ENCODE results near the gene TPI1. TPM values are rescaled to one million over a fixed set of nuclear protein-coding genes. Genes with fewer than 3 reads are reported as not detected.
"Not testable (repeated sequence)": the region's sequence is repeated elsewhere in the genome, so short reads cannot be mapped to it uniquely, and the experiment has no call there.

Gene TPI1
- total RNA-seq, 1 donor from 2014 or later: 1,153 TPM

GRCh38 chr12:6869049-6870021 lies 2.0 kb downstream of the TPI1 start:
- DNase-seq: peak; percentile 91

GRCh38 chr12:6870304-6870703 lies 3.0 kb downstream of the TPI1 start:
- DNase-seq: not testable (repeated sequence)

GRCh38 chr12:6871052-6871957 lies 4.0 kb downstream of the TPI1 start:
- no peak for DNase-seq

GRCh38 chr12:6872073-6873048 lies 5.0 kb downstream of the TPI1 start:
- peak; percentile 93 for DNase-seq

GRCh38 chr12:6873094-6874014 lies 6.0 kb downstream of the TPI1 start, which contains the start of gene SPSB2:
Gene SPSB2, minus strand, starts transcription at chr12:6873303. Its CDS starts 402 bp downstream, at chr12:6872901.
- peak; percentile 98 for DNase-seq

- not testable (repeated sequence) for DNase-seq
These were observed 6.7 kb downstream of the TPI1 start for GRCh38 chr12:6874015-6874368.

GRCh38 chr12:6879824-6880223 lies 12.5 kb downstream of the TPI1 start:
- not testable (repeated sequence) for DNase-seq

- DNase-seq: no peak
These were observed 15.9 kb downstream of the TPI1 start for GRCh38 chr12:6883252-6883651.

- DNase-seq: no peak
These were observed 16.4 kb downstream of the TPI1 start for GRCh38 chr12:6883683-6884082.

- DNase-seq: no peak
These were observed 17.2 kb downstream of the TPI1 start for GRCh38 chr12:6884539-6884938.

GRCh38 chr12:6886206-6886999 lies 19.1 kb downstream of the TPI1 start:
- DNase-seq: not testable (repeated sequence)

GRCh38 chr12:6887460-6887859 lies 20.1 kb downstream of the TPI1 start:
- DNase-seq: no peak

GRCh38 chr12:6888360-6888759 lies 21.0 kb downstream of the TPI1 start:
- DNase-seq: no peak

- not testable (repeated sequence) for DNase-seq
These were observed 21.5 kb downstream of the TPI1 start for GRCh38 chr12:6888794-6889193.

- not testable (repeated sequence) for DNase-seq
These were observed 22.6 kb downstream of the TPI1 start for GRCh38 chr12:6889775-6890573.

- DNase-seq: peak; percentile 99
These were observed 23.7 kb downstream of the TPI1 start for GRCh38 chr12:6890789-6891645.

- DNase-seq: no peak
These were observed 24.3 kb downstream of the TPI1 start for GRCh38 chr12:6891646-6892001.

- not testable (repeated sequence) for DNase-seq
These were observed 25.4 kb downstream of the TPI1 start for GRCh38 chr12:6892683-6893082.

Measured in tongue (tissue), 2 donors.